H9 (cell line): Measurements from ENCODE around the gene SIX2. TPM values are rescaled to one million over a fixed set of nuclear protein-coding genes. Genes with fewer than 3 reads are reported as not detected.

Experiments used
- DNase-seq: peaks from one replicate; pipeline ENCODE4 v3.0.0-alpha.2; 2017
- H2AFZ ChIP-seq: one replicate; pipeline ENCODE4 v1.6.1; 2013; ENCODE audit warnings: mild to moderate bottlenecking, low read length, control low read depth, moderate library complexity
- H2AK5ac ChIP-seq: 2 replicates; pipeline ENCODE4 v1.6.1; 2013; ENCODE audit warnings: low read length, control low read depth, mixed read lengths; ENCODE audit not compliant: insufficient read length
- H2BK120ac ChIP-seq: one replicate; pipeline ENCODE4 v1.6.1; 2013; ENCODE audit warnings: low read depth, mild to moderate bottlenecking, low read length, control low read depth, inconsistent platforms; ENCODE audit not compliant: poor library complexity, severe bottlenecking
- H2BK12ac ChIP-seq: 2 replicates; pipeline ENCODE4 v1.6.1; 2013; ENCODE audit warnings: low read length, control low read depth, mixed read lengths, low read depth; ENCODE audit not compliant: insufficient read length
- H2BK15ac ChIP-seq: 2 replicates; pipeline ENCODE4 v1.6.1; 2013; ENCODE audit warnings: low read depth, low read length, control low read depth
- H2BK20ac ChIP-seq: one replicate; pipeline ENCODE4 v1.6.1; 2013; ENCODE audit warnings: low read depth, mild to moderate bottlenecking, low read length, control low read depth, inconsistent platforms; ENCODE audit not compliant: poor library complexity, severe bottlenecking
- H2BK5ac ChIP-seq: 2 replicates; pipeline ENCODE4 v1.6.1; 2013; ENCODE audit warnings: low read length, control low read depth, mixed read lengths; ENCODE audit not compliant: insufficient read length
- H3K14ac ChIP-seq: 2 replicates; pipeline ENCODE4 v1.6.1; 2013; ENCODE audit warnings: low read length, control low read depth; ENCODE audit not compliant: insufficient read depth
- H3K18ac ChIP-seq: 2 replicates; pipeline ENCODE4 v1.6.1; 2013; ENCODE audit warnings: low read depth, mild to moderate bottlenecking, mixed read lengths, low read length, control low read depth; ENCODE audit not compliant: insufficient read length
- H3K23ac ChIP-seq: 2 replicates; pipeline ENCODE4 v1.6.1; 2013; ENCODE audit warnings: low read length, control low read depth, mixed read lengths, low read depth; ENCODE audit not compliant: insufficient read length
- H3K23me2 ChIP-seq: 2 replicates; pipeline ENCODE4 v1.6.1; 2013; ENCODE audit warnings: low read depth, mild to moderate bottlenecking, mixed read lengths, low read length, control low read depth; ENCODE audit not compliant: insufficient read length, poor library complexity, severe bottlenecking
- H3K27ac ChIP-seq: 2 replicates; pipeline ENCODE4 v1.5.1; 2013; ENCODE audit warnings: low read length, control low read depth, mixed read lengths, low read depth; ENCODE audit not compliant: insufficient read length
- H3K27me3 ChIP-seq: 2 replicates; pipeline ENCODE4 v1.6.1; 2013; ENCODE audit warnings: low read length, control low read depth, inconsistent platforms; ENCODE audit not compliant: insufficient read depth
- H3K4ac ChIP-seq: 2 replicates; pipeline ENCODE4 v1.6.1; 2013; ENCODE audit warnings: low read depth, mild to moderate bottlenecking, control low read depth, inconsistent platforms, low read length, moderate library complexity
- H3K4me1 ChIP-seq: 2 replicates; pipeline ENCODE4 v1.6.1; 2013; ENCODE audit warnings: low read length, control low read depth, inconsistent platforms; ENCODE audit not compliant: insufficient read depth
- H3K4me2 ChIP-seq: 2 replicates; pipeline ENCODE4 v1.6.1; 2013; ENCODE audit warnings: low read length, control low read depth, mixed read lengths; ENCODE audit not compliant: insufficient read length, insufficient read depth
- H3K56ac ChIP-seq: 2 replicates; pipeline ENCODE4 v1.6.1; 2013; ENCODE audit warnings: low read depth, mild to moderate bottlenecking, mixed read lengths, low read length, control low read depth; ENCODE audit not compliant: insufficient read length
- H3K79me1 ChIP-seq: 2 replicates; pipeline ENCODE4 v1.6.1; 2013; ENCODE audit warnings: low read depth, mild to moderate bottlenecking, moderate library complexity, low read length, control low read depth, inconsistent platforms; ENCODE audit not compliant: insufficient read depth, poor library complexity, severe bottlenecking
- H3K79me2 ChIP-seq: 2 replicates; pipeline ENCODE4 v1.6.1; 2013; ENCODE audit warnings: low read length, control low read depth, inconsistent platforms; ENCODE audit not compliant: insufficient read depth
- H3K9ac ChIP-seq: 2 replicates; pipeline ENCODE4 v1.6.1; 2013; ENCODE audit warnings: low read length, control low read depth, mixed read lengths; ENCODE audit not compliant: insufficient read length; ENCODE audit errors: extremely low read depth
- H3K9me3 ChIP-seq: one replicate; pipeline ENCODE4 v1.6.1; 2013; ENCODE audit warnings: low read depth, low read length, inconsistent platforms; ENCODE audit not compliant: control insufficient read depth
- H3T11ph ChIP-seq: one replicate; pipeline ENCODE4 v1.6.1; 2013; ENCODE audit warnings: mild to moderate bottlenecking, low read length, control low read depth, inconsistent platforms
- H4K20me1 ChIP-seq: one replicate; pipeline ENCODE4 v1.6.1; 2013; ENCODE audit not compliant: control insufficient read depth, insufficient read length, insufficient read depth
- H4K5ac ChIP-seq: 2 replicates; pipeline ENCODE4 v1.6.1; 2013; ENCODE audit warnings: low read depth, mild to moderate bottlenecking, mixed read lengths, low read length, control low read depth; ENCODE audit not compliant: insufficient read length
- H4K8ac ChIP-seq: replicated peaks from 2 replicates; pipeline ENCODE4 v1.6.1; 2013; ENCODE audit warnings: low read length, control low read depth, mixed read lengths, low read depth; ENCODE audit not compliant: insufficient read length
- H4K91ac ChIP-seq: 2 replicates; pipeline ENCODE4 v1.6.1; 2013; ENCODE audit warnings: low read depth, mild to moderate bottlenecking, moderate library complexity, mixed read lengths, low read length, control low read depth; ENCODE audit not compliant: insufficient read length
- H3K27ac Mint-ChIP-seq, 3 experiments: 2 replicates in 2 of 3; 3 replicates in 1 of 3; pipeline ENCODE4 v1.8.0; 2020 to 2021; ENCODE audit warnings: mixed read lengths in 3 of 3, mild to moderate bottlenecking in 1 of 3, moderate library complexity in 1 of 3
- H3K27me3 Mint-ChIP-seq: 2 replicates; pipeline ENCODE4 v1.8.0; 2021; ENCODE audit warnings: low read depth, mild to moderate bottlenecking, moderate library complexity, mixed read lengths
- H3K36me3 Mint-ChIP-seq, 3 experiments: 2 replicates in 2 of 3; 3 replicates in 1 of 3; pipeline ENCODE4 v1.8.0; 2020 to 2021; ENCODE audit warnings: low read depth in 3 of 3, mixed read lengths in 3 of 3; ENCODE audit not compliant: insufficient read depth in 1 of 3
- H3K4me1 Mint-ChIP-seq, 2 experiments: 2 replicates each; pipeline ENCODE4 v1.8.0; 2020; ENCODE audit warnings: mixed read lengths in 2 of 2
- H3K4me3 Mint-ChIP-seq, 2 experiments: 2 replicates in 1 of 2; 3 replicates in 1 of 2; pipeline ENCODE4 v1.8.0; 2020 to 2021; ENCODE audit warnings: mild to moderate bottlenecking in 2 of 2, mixed read lengths in 2 of 2, moderate library complexity in 1 of 2
- H3K9me3 Mint-ChIP-seq, 2 experiments: 2 replicates in 1 of 2; 3 replicates in 1 of 2; pipeline ENCODE4 v1.8.0; 2020; ENCODE audit warnings: mild to moderate bottlenecking in 2 of 2, mixed read lengths in 2 of 2, moderate library complexity in 1 of 2
- WGBS: extraction: QIAGEN DNeasy Blood & Tissue Kit; methylation state at CpG from one replicate; pipeline ENCODE4 v1.1.7; 2013; ENCODE audit warnings: missing lambda C conversion rate, low lambda C conversion rate, mixed read lengths; ENCODE audit not compliant: insufficient read length; ENCODE audit errors: extremely low coverage; 5-methylcytosine and 5-hydroxymethylcytosine counted together
- total RNA-seq: library from RNA; stranded (reverse); gene quantifications from 2 replicates; pipeline ENCODE4 v1.2.1, GENCODE V29; 2021
- TF ChIP-seq, protein P1 (sequence below): fragments of 200-600 bp; sonication (generic); conservative IDR thresholded peaks from 3 replicates; pipeline ENCODE4 v1.8.0; 2021; ENCODE audit warnings: antibody characterized with exemption, mild to moderate bottlenecking

Gene SIX2
- total RNA-seq, 1 experiment from 2014 or later, result not detected

DNA sequence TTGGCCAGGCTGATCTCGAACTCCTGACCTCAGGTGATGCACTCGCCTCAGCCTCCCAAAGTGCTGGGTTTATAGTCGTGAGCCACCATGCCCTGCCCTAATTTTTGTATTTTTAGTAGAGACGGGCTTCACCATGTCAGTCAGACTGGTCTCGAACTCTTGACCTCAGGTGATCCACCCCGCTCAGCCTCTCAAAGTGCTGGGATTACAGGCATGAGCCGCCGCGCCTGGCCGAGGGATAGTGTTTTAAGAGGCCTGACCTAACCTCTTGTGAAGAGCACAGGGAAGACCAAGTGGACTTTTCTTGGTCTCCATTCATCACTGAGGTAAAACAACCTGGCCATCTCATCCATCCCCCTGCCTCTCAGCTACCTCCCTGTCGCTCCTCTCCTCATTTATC, 29.7 kb downstream of the SIX2 start:
- Histone ChIP-seq H3K23me2 (no peaks in the 10 kb centered on the region), H3K23ac (no peak overlapping the region), H3K27ac (no peak overlapping the region), H2BK15ac (no peak overlapping the region), H2BK120ac (no peak overlapping the region), H2BK20ac (no peak overlapping the region), H4K8ac (no peak overlapping the region), H4K20me1 (no peaks in the 10 kb centered on the region), H3K14ac (no peak overlapping the region), H3K79me2 (no peaks in the 10 kb centered on the region), H4K91ac (no peak overlapping the region), H3K4ac (no peak overlapping the region), H3K27me3 (no peaks in the 10 kb centered on the region), H3K56ac (no peak overlapping the region), H3K18ac (no peak overlapping the region), H2BK5ac (no peak overlapping the region), H3K79me1 (no peaks in the 10 kb centered on the region), H3K4me2 (no peak overlapping the region), H3K4me1 (peaks cover 2% of the 10 kb centered on the region; the same call in 1 of the 2 replicates), H2BK12ac (no peak overlapping the region), H4K5ac (no peak overlapping the region), H3K9me3 (no peaks in the 10 kb centered on the region), H3T11ph (no peak overlapping the region), H3K9ac (no peak overlapping the region), H2AFZ (no peak overlapping the region), H2AK5ac (no peak overlapping the region)
- Mint-ChIP-seq H3K4me1 (peaks cover 25 to 45% of the 10 kb centered on the region in 2 experiments), H3K36me3 (no peaks in the 10 kb centered on the region), H3K4me3 (no peak overlapping the region), H3K27ac (no peak overlapping the region), H3K27me3 (peaks cover 7% of the 10 kb centered on the region), H3K9me3 (no peaks in the 10 kb centered on the region; a peak in 1 of 5 replicates)
- no CpG with 5 or more reads among the region's 11 CpGs for WGBS
- DNase-seq, result no peak
- TF ChIP-seq, protein P1, sequence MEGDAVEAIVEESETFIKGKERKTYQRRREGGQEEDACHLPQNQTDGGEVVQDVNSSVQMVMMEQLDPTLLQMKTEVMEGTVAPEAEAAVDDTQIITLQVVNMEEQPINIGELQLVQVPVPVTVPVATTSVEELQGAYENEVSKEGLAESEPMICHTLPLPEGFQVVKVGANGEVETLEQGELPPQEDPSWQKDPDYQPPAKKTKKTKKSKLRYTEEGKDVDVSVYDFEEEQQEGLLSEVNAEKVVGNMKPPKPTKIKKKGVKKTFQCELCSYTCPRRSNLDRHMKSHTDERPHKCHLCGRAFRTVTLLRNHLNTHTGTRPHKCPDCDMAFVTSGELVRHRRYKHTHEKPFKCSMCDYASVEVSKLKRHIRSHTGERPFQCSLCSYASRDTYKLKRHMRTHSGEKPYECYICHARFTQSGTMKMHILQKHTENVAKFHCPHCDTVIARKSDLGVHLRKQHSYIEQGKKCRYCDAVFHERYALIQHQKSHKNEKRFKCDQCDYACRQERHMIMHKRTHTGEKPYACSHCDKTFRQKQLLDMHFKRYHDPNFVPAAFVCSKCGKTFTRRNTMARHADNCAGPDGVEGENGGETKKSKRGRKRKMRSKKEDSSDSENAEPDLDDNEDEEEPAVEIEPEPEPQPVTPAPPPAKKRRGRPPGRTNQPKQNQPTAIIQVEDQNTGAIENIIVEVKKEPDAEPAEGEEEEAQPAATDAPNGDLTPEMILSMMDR, result no peak
